ENCODE data around the gene CARS2. TPM values are rescaled to one million over a fixed set of nuclear protein-coding genes. Genes with fewer than 3 reads are reported as not detected.

Gene CARS2
- total and polyA plus RNA-seq, 3 donors from 2014 or later, result 60.4 to 116 (median 100) TPM

DNA sequence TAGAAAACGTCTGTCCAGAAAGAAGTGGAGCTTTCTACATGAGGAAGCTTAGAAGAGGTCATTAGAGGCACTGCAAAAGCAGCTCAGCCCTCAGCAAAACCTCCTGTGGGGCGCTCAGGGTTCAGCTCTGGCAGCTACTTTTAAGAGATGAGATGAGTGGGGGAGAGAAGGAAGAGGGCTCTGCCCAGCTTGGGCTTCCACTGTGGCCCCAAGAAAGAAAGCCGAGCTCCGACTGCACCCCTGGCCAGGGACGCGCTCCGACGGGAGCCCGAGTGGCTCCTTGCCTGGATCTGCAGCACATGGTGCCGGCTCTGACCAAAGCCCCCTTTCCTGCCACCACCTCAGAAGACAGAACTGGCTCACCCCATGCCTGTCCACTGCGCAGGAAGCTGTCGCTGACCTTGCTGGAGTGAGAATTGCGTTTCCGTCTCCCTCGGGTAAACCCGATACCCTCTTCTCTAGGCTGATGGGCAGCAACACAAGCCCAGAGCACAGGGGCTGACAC lies 54.1 kb downstream of the CARS2 start:
- no peaks in the 10 kb centered on the region for H3K36me3 ChIP-seq (ENCODE audit: low read depth, missing control alignments)
- WGBS, 2 donors, result 83 to 94% methylated on average over 8 to 16 of the region's 16 CpGs
- intact Hi-C loops (cut with DNase I; ENCODE audit: low total_unique reads), result no loop called here

DNA sequence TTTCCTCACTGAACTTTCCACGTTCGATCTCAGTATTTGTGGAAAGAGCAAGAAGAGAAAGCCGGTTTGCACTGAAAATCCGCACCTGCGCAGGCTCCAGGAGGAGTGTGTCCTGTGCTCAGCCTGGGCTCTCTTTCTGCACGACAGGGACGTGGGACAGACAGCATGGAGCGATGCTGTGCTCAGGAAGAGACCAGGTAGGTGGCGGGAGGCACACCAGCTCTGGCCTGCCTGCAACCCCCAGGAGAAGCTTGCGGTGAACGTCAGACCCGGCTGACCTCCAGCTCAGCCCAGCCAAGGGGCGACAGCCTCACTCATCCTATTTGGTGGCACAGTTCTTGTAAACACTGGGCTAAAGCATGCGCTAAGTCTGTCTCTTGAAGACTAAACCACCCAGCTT lies 54.6 kb downstream of the CARS2 start:
- no peaks in the 10 kb centered on the region for H3K9me3 ChIP-seq
- WGBS, 2 donors, result 93 to 97% methylated on average over 13 to 14 of the region's 14 CpGs
- DNase-seq, result no peak
- TF ChIP-seq, protein P1, sequence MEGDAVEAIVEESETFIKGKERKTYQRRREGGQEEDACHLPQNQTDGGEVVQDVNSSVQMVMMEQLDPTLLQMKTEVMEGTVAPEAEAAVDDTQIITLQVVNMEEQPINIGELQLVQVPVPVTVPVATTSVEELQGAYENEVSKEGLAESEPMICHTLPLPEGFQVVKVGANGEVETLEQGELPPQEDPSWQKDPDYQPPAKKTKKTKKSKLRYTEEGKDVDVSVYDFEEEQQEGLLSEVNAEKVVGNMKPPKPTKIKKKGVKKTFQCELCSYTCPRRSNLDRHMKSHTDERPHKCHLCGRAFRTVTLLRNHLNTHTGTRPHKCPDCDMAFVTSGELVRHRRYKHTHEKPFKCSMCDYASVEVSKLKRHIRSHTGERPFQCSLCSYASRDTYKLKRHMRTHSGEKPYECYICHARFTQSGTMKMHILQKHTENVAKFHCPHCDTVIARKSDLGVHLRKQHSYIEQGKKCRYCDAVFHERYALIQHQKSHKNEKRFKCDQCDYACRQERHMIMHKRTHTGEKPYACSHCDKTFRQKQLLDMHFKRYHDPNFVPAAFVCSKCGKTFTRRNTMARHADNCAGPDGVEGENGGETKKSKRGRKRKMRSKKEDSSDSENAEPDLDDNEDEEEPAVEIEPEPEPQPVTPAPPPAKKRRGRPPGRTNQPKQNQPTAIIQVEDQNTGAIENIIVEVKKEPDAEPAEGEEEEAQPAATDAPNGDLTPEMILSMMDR (IDR thresholded peaks at IDR 0.05), result no peak
- no peak for TF ChIP-seq POLR2A (IDR thresholded peaks at IDR 0.05)
- no peak overlapping the region for H3K4me3 ChIP-seq
- peaks cover 13% of the 10 kb centered on the region for H3K4me1 ChIP-seq
- no peaks in the 10 kb centered on the region for H3K27me3 ChIP-seq
- no peaks in the 10 kb centered on the region for H3K36me3 ChIP-seq (ENCODE audit: low read depth, missing control alignments)
- no peak overlapping the region for H3K27ac ChIP-seq
- intact Hi-C loops (cut with DNase I; ENCODE audit: low total_unique reads), result no loop called here

More for the DNA sequence above, 54.1 kb downstream of the CARS2 start:
- TF ChIP-seq, protein P1 (IDR thresholded peaks at IDR 0.05), result no peak
- no peak for DNase-seq
- Histone ChIP-seq H3K9me3 (no peaks in the 10 kb centered on the region), H3K4me3 (no peak overlapping the region), H3K4me1 (peaks cover 13% of the 10 kb centered on the region), H3K27me3 (no peaks in the 10 kb centered on the region), H3K27ac (no peak overlapping the region)

DNA sequence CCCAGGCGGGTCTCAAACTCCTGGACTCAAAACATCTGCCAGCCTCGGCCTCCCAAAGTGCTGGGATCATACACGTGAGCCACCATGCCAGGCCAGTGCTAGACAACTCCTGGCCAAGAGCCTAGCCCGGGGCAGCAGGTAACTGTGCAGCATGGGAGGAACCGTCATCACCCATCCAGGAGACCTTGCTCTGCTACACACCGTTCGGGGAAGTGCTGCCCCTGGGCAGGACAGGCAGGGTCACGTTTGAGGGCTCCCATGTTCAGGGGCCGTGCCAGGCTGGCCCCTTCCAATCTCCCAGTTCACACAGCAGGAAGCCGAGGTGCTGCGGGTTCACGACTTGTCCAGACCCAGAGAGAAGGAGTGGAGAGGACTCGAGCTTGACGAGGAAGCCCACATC lies 55.5 kb downstream of the CARS2 start:
- TF ChIP-seq POLR2A (IDR thresholded peaks at IDR 0.05), result no peak
- TF ChIP-seq, protein P1 (IDR thresholded peaks at IDR 0.05), result no peak
- no peaks in the 10 kb centered on the region for H3K36me3 ChIP-seq (ENCODE audit: low read depth, missing control alignments)
- H3K27ac ChIP-seq, result no peak overlapping the region
- WGBS, 2 donors, result 87 to 94% methylated on average over 6 to 14 of the region's 14 CpGs
- no peaks in the 10 kb centered on the region for H3K27me3 ChIP-seq
- DNase-seq, result no peak
- H3K4me1 ChIP-seq, result peaks cover 13% of the 10 kb centered on the region
- H3K4me3 ChIP-seq, result no peak overlapping the region
- intact Hi-C loops (cut with DNase I; ENCODE audit: low total_unique reads), result no loop called here
- no peaks in the 10 kb centered on the region for H3K9me3 ChIP-seq

- no peaks in the 10 kb centered on the region for H3K36me3 ChIP-seq (ENCODE audit: low read depth, missing control alignments)
- no peak for TF ChIP-seq POLR2A (IDR thresholded peaks at IDR 0.05)
- TF ChIP-seq, protein P1 (IDR thresholded peaks at IDR 0.05), result no peak
- no peaks in the 10 kb centered on the region for H3K9me3 ChIP-seq
- 88 to 89% methylated on average over 7 of the region's 7 CpGs for WGBS, 2 donors
- H3K4me3 ChIP-seq, result no peak overlapping the region
- H3K4me1 ChIP-seq, result peaks cover 20% of the 10 kb centered on the region
- intact Hi-C loops (cut with DNase I; ENCODE audit: low total_unique reads), result no loop called here
- no peak for DNase-seq
- no peaks in the 10 kb centered on the region for H3K27me3 ChIP-seq
- H3K27ac ChIP-seq, result no peak overlapping the region
Measured at GRCh38 chr13:110649551-110649950, 56.4 kb downstream of the CARS2 start.

DNA sequence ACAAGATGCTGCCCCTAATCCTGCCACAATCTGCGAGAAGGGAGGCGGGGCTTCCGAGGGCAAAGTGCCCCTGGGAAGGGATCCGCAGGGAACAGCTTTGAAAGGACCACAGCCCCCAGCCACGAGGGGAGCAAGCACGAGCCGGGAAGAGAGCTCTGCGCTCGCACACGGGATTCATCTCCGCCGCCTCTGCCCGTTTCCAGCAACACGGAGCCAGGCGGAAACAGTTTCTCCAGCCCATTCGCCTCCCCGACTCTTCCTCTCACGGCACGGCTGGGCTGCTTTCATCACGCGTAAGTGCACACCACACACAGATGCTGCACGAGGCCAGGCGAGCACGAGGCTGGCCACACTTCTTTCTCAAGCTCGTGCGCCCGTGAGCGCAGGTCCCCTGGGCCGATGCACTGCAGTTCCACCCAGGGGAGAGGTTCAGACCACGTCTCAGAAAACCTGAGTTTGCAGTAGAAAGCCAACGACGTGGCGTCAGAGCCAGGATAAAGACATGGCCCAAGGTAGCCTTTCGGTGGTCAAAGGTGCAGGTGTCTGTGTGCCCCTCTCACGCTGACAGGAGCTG lies 57.0 kb downstream of the CARS2 start:
- DNase-seq, result no peak
- Histone ChIP-seq H3K4me3 (no peak overlapping the region), H3K36me3 (ENCODE audit: low read depth, missing control alignments) (no peaks in the 10 kb centered on the region), H3K27me3 (no peaks in the 10 kb centered on the region), H3K9me3 (no peaks in the 10 kb centered on the region), H3K27ac (no peak overlapping the region), H3K4me1 (peaks cover 20% of the 10 kb centered on the region)
- WGBS, 2 donors, result 78 to 93% methylated on average over 34 to 35 of the region's 35 CpGs
- intact Hi-C loops (cut with DNase I; ENCODE audit: low total_unique reads), result no loop called here
- TF ChIP-seq POLR2A (IDR thresholded peaks at IDR 0.05), result no peak
- TF ChIP-seq, protein P1 (IDR thresholded peaks at IDR 0.05), result no peak

Data from testis (tissue), 3 donors.